Panc1 (cell line): Measurements from ENCODE around the gene LILRB1. TPM values are rescaled to one million over a fixed set of nuclear protein-coding genes. Genes with fewer than 3 reads are reported as not detected.

Experiments used
- ATAC-seq: fragments of 200-7000 bp; cut with Tn5 transposase; 2 replicates; pipeline ENCODE4 v1.9.1; 2020; ENCODE audit warnings: mild to moderate bottlenecking, moderate library complexity
- BruUV-seq: library from RNA; stranded (reverse); fragments of 400-500 nt; replicated peaks from 2 replicates; lab custom pipeline; 2021; lab: Mats Ljungman, UMichigan
- CTCF ChIA-PET: fragments of 300-600 bp; sonication (Branson Sonifier 250); formaldehyde crosslinking; loops from one replicate; lab custom pipeline; 2022; ENCODE audit warnings: antibody characterized with exemption; lab: Charles Lee
- POLR2A ChIA-PET: fragments of 300-600 bp; sonication (Branson Sonifier 250); formaldehyde crosslinking; loops from one replicate; lab custom pipeline; 2022; ENCODE audit warnings: antibody characterized with exemption; lab: Charles Lee
- DNase-seq: peaks from one replicate; pipeline ENCODE4 v3.0.0-alpha.2; 2010; ENCODE audit warnings: low read depth, low spot score
- H3K27ac ChIP-seq: 2 replicates; pipeline ENCODE4 v1.5.1; 2011; ENCODE audit warnings: mild to moderate bottlenecking, low read length, inconsistent platforms
- H3K27me3 ChIP-seq: fragments of 200-500 bp; sonication (Bioruptor generic); 2 replicates; pipeline ENCODE4 v1.6.0; 2014; ENCODE audit warnings: low read length, inconsistent platforms; ENCODE audit not compliant: control insufficient read depth, insufficient read depth
- H3K36me3 ChIP-seq: fragments of 200-500 bp; sonication (Bioruptor generic); 2 replicates; pipeline ENCODE4 v1.5.1; 2014; ENCODE audit warnings: inconsistent platforms, mild to moderate bottlenecking, low read length, moderate library complexity; ENCODE audit not compliant: control insufficient read depth, insufficient read depth
- H3K4me1 ChIP-seq: 2 replicates; pipeline ENCODE4 v1.5.1; 2011; ENCODE audit warnings: inconsistent platforms, mild to moderate bottlenecking, low read length, moderate library complexity; ENCODE audit not compliant: control insufficient read depth, insufficient read depth
- H3K4me3 ChIP-seq, 2 experiments: 2 replicates each; pipeline ENCODE4 v1.5.1; 2011 to 2012; ENCODE audit warnings: low read depth in 2 of 2, low read length in 2 of 2, mild to moderate bottlenecking in 2 of 2, inconsistent platforms in 1 of 2, moderate library complexity in 1 of 2
- H3K9me3 ChIP-seq: fragments of 200-500 bp; sonication (Bioruptor generic); 2 replicates; pipeline ENCODE4 v1.5.1; 2014; ENCODE audit warnings: low read depth, mild to moderate bottlenecking, inconsistent platforms, low read length, moderate library complexity; ENCODE audit not compliant: control insufficient read depth, insufficient read depth
- POLR2AphosphoS5 ChIP-seq: IDR thresholded peaks from 2 replicates; pipeline ENCODE4 v1.6.1; 2012; ENCODE audit warnings: mild to moderate bottlenecking, low read depth, low read length, moderate library complexity
- SIN3A ChIP-seq: IDR thresholded peaks from 2 replicates; pipeline ENCODE4 v1.6.1; 2012; ENCODE audit warnings: low read depth, mild to moderate bottlenecking, low read length, moderate library complexity, borderline replicate concordance; ENCODE audit not compliant: insufficient read depth
- TCF7L2 ChIP-seq: IDR thresholded peaks from 2 replicates; pipeline ENCODE4 v1.6.1; 2011; ENCODE audit warnings: mild to moderate bottlenecking, low read depth, low read length, inconsistent platforms
- in situ Hi-C: cut with HindIII; loops from 2 replicates; pipeline ENCODE4 v1.10.0; 2016; ENCODE audit warnings: low sequenced_read_pairs, low pct_unique_long_range_greater_than_20kb
- intact Hi-C: fragments of 100-400 bp; cut with micrococcal nuclease; formaldehyde crosslinking; loops from one replicate; pipeline ENCODE4 v1.10.0; 2022; ENCODE audit not compliant: unreplicated experiment
- total RNA-seq: library from RNA; stranded (reverse); gene quantifications from one replicate; pipeline ENCODE4 v1.2.1, GENCODE V29; 2021; ENCODE audit not compliant: unreplicated experiment
- TF ChIP-seq, protein P1 (sequence below): fragments of 450-650 bp; IDR thresholded peaks from 2 replicates; pipeline ENCODE4 v1.5.1; 2017; ENCODE audit warnings: mild to moderate bottlenecking
- TF ChIP-seq, protein P2 (sequence below), 2 experiments: IDR thresholded peaks; 2 replicates each; pipeline ENCODE4 v1.6.1; 2011 to 2012; ENCODE audit warnings: low read depth in 2 of 2, control low read depth in 1 of 2, low read length in 1 of 2, mild to moderate bottlenecking in 1 of 2, moderate library complexity in 1 of 2; ENCODE audit not compliant: insufficient read depth in 1 of 2

The LILRB1 gene
- total RNA-seq, 1 experiment from 2014 or later: 0.08 TPM

DNA sequence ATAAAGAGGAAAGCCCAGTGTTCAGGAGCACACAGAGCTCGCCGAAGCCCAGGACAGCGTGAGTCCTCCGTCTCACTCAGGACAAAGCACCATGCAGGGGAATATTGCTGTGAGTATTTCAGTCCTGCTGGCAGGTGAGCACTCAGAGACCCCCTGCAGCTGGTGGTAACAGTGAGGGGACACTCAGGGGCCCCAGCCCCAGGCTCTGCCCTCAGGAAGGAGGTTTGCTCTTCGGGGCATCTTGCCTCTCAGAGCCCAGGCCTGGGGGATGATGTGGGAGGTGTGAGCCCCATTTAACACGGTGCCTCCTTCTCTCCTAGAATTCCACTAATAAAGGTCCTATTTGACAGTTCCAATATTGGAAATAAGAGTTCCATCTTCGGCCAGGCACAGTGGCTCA lies 22.1 kb upstream of the LILRB1 start:
- Histone ChIP-seq H3K27me3 (peaks cover 4% of the 10 kb centered on the region), H3K9me3 (peaks cover 13% of the 10 kb centered on the region; the same call in 1 of the 2 replicates), H3K36me3 (no peaks in the 10 kb centered on the region), H3K4me3 (no peak overlapping the region), H3K27ac (no peak overlapping the region), H3K4me1 (no peaks in the 10 kb centered on the region)
- ATAC-seq (no peak), DNase-seq (no peak)
- intact Hi-C loops (no loop called here), in situ Hi-C loops (no loop called here)
- no TSS peak for BruUV-seq
- ChIA-PET CTCF (no interaction called here), POLR2A (no interaction called here)
- TF ChIP-seq TCF7L2 (no peak), POLR2AphosphoS5 (no peak), SIN3A (no peak)
- TF ChIP-seq, protein P1, sequence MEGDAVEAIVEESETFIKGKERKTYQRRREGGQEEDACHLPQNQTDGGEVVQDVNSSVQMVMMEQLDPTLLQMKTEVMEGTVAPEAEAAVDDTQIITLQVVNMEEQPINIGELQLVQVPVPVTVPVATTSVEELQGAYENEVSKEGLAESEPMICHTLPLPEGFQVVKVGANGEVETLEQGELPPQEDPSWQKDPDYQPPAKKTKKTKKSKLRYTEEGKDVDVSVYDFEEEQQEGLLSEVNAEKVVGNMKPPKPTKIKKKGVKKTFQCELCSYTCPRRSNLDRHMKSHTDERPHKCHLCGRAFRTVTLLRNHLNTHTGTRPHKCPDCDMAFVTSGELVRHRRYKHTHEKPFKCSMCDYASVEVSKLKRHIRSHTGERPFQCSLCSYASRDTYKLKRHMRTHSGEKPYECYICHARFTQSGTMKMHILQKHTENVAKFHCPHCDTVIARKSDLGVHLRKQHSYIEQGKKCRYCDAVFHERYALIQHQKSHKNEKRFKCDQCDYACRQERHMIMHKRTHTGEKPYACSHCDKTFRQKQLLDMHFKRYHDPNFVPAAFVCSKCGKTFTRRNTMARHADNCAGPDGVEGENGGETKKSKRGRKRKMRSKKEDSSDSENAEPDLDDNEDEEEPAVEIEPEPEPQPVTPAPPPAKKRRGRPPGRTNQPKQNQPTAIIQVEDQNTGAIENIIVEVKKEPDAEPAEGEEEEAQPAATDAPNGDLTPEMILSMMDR: no peak
- TF ChIP-seq, protein P2, sequence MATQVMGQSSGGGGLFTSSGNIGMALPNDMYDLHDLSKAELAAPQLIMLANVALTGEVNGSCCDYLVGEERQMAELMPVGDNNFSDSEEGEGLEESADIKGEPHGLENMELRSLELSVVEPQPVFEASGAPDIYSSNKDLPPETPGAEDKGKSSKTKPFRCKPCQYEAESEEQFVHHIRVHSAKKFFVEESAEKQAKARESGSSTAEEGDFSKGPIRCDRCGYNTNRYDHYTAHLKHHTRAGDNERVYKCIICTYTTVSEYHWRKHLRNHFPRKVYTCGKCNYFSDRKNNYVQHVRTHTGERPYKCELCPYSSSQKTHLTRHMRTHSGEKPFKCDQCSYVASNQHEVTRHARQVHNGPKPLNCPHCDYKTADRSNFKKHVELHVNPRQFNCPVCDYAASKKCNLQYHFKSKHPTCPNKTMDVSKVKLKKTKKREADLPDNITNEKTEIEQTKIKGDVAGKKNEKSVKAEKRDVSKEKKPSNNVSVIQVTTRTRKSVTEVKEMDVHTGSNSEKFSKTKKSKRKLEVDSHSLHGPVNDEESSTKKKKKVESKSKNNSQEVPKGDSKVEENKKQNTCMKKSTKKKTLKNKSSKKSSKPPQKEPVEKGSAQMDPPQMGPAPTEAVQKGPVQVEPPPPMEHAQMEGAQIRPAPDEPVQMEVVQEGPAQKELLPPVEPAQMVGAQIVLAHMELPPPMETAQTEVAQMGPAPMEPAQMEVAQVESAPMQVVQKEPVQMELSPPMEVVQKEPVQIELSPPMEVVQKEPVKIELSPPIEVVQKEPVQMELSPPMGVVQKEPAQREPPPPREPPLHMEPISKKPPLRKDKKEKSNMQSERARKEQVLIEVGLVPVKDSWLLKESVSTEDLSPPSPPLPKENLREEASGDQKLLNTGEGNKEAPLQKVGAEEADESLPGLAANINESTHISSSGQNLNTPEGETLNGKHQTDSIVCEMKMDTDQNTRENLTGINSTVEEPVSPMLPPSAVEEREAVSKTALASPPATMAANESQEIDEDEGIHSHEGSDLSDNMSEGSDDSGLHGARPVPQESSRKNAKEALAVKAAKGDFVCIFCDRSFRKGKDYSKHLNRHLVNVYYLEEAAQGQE (IDR thresholded peaks at IDR 0.05; ENCODE audit: insufficient read depth in 1 of 2, low read depth in 2 of 2, low read length in 1 of 2): no peak

DNA sequence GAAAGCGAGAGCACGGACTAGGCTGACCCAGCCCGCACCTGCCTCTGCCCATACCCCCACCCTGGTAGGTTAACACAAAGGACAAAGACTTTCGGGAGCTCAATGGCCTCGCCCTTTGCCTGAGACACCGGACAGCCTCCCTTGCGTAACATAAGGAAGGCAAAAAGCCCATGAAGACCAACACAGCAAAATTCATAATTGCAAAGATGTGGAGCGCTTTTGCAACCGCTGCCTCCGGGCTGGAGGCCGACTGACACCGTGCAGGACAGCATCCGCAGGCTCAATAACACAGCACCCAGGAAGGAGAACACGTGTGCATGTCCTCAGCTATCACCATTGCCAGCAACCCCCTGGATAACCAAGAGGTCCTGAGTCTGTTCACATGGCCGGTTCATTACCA lies 21.5 kb upstream of the LILRB1 start:
- ChIA-PET POLR2A (no interaction called here), CTCF (no interaction called here)
- no peaks in the 10 kb centered on the region; the same call in none of the 2 replicates for H3K27me3 ChIP-seq
- no peak overlapping the region for H3K27ac ChIP-seq
- H3K4me3 ChIP-seq: no peak overlapping the region
- DNase-seq: no peak
- no peaks in the 10 kb centered on the region for H3K4me1 ChIP-seq
- no peak for TF ChIP-seq TCF7L2
- no peak for TF ChIP-seq SIN3A
- TF ChIP-seq, protein P1: no peak
- no peak for TF ChIP-seq POLR2AphosphoS5
- H3K9me3 ChIP-seq: peaks cover 13% of the 10 kb centered on the region; the same call in 1 of the 2 replicates
- H3K36me3 ChIP-seq: no peaks in the 10 kb centered on the region
- ATAC-seq: no peak
- BruUV-seq: no TSS peak
- in situ Hi-C loops (no loop called here), intact Hi-C loops (no loop called here)
